ENCODE measurements around the gene FAM13A. TPM values are rescaled to one million over a fixed set of nuclear protein-coding genes. Genes with fewer than 3 reads are reported as not detected.
A peak's percentile ranks its signal among the peaks of the same experiment; 100 is the strongest.

Gene FAM13A
- total RNA-seq, 1 experiment from 2014 or later, result 15.1 TPM

DNA sequence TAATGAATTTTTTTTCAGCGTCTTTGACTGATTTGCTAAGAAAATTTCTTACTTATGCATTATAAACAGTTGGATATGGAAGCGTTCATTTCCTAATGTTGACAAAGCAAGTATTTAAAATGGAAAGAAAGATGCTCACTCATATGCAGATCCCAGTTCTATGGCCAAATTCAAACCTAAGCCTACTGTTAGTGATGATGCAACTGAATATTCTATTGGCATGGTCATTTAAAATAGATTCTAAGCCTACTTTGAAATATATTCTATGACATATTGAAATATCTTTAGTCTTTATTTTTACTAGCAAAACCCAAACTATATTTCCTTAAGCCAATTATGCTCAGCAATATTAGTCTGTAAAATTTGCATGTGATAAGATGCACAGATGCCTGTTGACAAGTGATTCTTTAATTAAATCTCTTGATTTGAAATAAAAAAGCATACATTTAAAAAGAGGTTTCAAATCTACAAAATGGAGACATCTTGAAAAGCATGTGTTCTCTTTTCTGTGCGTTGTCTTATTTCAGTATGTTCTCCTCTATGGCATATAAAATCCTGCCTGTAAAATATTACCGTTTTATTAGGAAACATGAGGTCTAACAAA lies 262.8 kb downstream of the FAM13A start:
- in situ Hi-C loops (cut with HindIII; ENCODE audit: low pct_unique_long_range_greater_than_20kb, low sequenced_read_pairs), result no loop called here
- DNase-seq (ENCODE audit: low read depth, low spot score), result no peak

DNA sequence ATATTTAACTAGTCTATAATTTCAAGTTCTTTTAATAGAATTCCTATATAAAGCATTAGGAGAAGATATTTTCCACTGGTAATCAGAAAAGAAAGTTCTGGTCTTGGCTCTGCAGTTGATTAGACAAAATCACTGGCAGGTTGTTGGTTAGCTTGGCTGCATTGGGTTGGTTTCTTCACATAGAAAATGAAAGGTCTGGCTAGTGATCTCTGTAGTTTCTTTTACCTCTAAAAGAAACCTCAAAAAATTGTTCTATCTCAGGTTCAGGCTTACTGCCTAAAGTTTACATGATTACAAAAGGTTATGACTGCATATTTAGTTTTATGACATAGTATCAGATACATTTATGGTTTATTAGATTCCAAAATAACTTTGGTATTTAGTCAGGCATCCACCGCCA lies 263.5 kb downstream of the FAM13A start:
- no peak for DNase-seq (ENCODE audit: low read depth, low spot score)
- in situ Hi-C loops (cut with HindIII; ENCODE audit: low pct_unique_long_range_greater_than_20kb, low sequenced_read_pairs), result no loop called here

DNA sequence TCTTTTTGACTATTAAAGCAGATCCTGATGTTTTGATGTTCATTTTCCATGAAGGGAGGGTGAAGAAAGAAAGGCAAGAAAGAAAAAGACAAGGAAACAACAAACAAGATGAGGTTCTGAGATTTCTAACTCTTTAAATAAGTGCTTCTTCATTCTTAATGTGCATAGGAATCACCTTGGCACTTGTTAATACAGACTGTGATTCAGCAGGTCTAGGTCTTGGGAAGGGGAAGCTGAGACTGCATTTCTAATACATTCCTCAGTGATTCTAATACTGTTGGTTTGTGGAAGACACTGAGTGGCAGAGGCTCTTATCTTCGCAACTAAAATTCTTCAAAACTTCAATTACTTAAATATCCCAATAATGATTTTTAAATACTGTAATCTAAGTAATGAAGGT lies 264.2 kb downstream of the FAM13A start:
- in situ Hi-C loops (cut with HindIII; ENCODE audit: low pct_unique_long_range_greater_than_20kb, low sequenced_read_pairs), result no loop called here
- no peak for DNase-seq (ENCODE audit: low read depth, low spot score)

DNA sequence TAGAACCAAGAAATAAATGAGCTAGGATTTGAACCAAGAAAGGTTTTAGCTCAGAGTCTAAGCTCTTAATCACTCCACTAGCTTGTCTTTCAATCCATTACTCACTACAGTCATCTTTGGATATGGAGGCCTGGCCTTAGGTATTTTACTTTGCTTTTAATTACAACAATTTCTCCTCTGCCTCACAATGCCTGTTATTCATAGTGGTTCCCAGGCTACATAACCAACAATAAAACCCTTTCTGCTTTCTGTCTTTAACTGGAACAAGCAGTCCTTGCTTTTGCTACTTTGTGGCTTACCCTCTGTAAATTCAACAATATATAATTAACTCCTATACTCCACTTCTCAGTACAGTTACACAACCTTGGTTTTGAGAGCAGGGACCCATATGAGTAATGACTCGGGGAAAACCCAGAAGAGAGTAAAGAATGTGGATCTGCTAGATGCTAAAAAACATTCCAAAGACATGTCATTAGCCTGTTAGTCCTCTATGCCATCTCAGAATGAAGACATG lies 264.7 kb downstream of the FAM13A start:
- in situ Hi-C loops (cut with HindIII; ENCODE audit: low pct_unique_long_range_greater_than_20kb, low sequenced_read_pairs), result no loop called here
- DNase-seq (ENCODE audit: low read depth, low spot score), result peak; percentile 93

GRCh38 chr4:88791274-88791673 lies 265.7 kb downstream of the FAM13A start:
- in situ Hi-C loops (cut with HindIII; ENCODE audit: low pct_unique_long_range_greater_than_20kb, low sequenced_read_pairs), result no loop called here
- peak; percentile 30 for DNase-seq (ENCODE audit: low read depth, low spot score)

GRCh38 chr4:88788895-88789294 lies 268.1 kb downstream of the FAM13A start:
- in situ Hi-C loops (cut with HindIII; ENCODE audit: low pct_unique_long_range_greater_than_20kb, low sequenced_read_pairs), result no loop called here
- DNase-seq (ENCODE audit: low read depth, low spot score), result no peak

- in situ Hi-C loops (cut with HindIII; ENCODE audit: low pct_unique_long_range_greater_than_20kb, low sequenced_read_pairs), result no loop called here
- DNase-seq (ENCODE audit: low read depth, low spot score), result no peak
These were observed 268.6 kb downstream of the FAM13A start for GRCh38 chr4:88788424-88788823.

DNA sequence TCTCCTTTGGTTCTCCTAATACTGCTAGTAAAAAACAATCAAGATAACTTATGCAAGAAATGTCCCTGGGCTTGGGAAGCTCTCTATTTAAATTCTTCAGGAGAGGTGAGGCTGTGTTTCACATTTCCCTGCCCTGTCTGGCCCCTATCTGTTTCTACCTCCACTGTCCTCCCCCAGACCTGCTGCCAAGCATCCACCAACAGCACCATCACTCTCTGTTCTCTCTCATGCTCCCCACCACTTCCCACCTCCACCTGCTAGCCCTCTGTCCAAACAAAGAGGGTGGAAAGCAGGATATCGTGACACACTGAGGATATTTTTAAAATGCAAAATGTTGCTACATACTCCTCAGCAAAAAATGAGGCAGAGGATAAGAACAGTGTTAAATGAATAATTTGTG lies 271.0 kb downstream of the FAM13A start:
- in situ Hi-C loops (cut with HindIII; ENCODE audit: low pct_unique_long_range_greater_than_20kb, low sequenced_read_pairs), result no loop called here
- DNase-seq (ENCODE audit: low read depth, low spot score), result no peak

DNA sequence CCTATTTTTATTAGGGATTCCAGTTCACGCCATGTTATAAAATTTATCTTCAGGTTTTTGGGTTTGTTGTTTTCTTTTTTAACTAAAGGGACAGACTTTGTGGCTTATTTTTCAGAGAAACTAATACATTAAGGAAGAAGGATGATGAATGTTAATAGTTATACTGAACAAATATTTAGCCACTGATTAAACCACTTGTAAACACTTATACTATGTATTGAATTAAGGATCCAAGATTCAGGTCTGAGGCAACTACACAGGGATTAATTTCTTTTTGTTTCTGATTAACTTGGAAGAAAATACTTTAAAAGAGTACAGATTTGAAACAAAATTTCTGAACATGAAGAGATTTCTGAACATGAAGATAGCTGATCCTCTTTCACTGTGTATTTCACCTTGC lies 276.6 kb downstream of the FAM13A start:
- DNase-seq (ENCODE audit: low read depth, low spot score), result no peak
- in situ Hi-C loops (cut with HindIII; ENCODE audit: low pct_unique_long_range_greater_than_20kb, low sequenced_read_pairs), result no loop called here

DNA sequence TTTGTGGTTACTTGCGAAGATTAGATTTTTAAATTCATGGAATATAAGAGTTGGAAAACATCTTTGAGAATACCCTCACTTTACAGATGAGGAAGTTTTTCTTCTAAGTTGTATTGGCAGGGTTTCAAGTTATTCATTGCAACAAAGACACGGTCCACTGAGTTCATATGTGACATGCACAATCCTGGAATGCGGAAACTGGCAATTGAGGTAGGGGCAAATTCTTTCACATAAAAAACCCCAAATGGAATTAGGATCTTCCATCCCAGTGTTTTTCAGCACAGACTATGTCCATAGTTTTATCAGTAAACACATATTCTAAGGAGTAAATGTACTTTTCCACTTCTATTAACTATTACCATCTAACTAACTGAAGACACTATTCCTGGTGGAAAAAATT lies 277.6 kb downstream of the FAM13A start:
- DNase-seq (ENCODE audit: low read depth, low spot score), result no peak
- in situ Hi-C loops (cut with HindIII; ENCODE audit: low pct_unique_long_range_greater_than_20kb, low sequenced_read_pairs), result no loop called here

DNA sequence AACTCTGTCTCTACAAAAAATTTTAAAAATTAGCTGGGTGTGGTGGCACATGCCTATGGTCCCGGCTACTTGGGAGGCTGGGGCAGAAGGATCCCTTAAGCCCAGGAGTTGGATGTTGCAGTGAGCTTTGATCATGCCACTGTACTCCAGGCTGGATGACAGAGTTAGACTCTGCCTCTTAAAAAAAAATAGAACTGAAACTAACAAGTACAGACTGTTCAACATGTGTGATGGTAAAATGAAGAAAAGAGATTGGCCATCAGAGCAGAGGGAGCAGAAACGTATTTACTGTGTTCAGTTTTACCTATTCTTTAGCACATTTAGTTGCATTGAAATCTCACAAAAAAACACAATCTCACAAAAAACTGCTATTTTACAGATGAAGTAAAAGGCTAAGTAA lies 281.5 kb downstream of the FAM13A start:
- DNase-seq (ENCODE audit: low read depth, low spot score), result no peak
- in situ Hi-C loops (cut with HindIII; ENCODE audit: low pct_unique_long_range_greater_than_20kb, low sequenced_read_pairs), result no loop called here

GRCh38 chr4:88775026-88775425 lies 282.0 kb downstream of the FAM13A start:
- DNase-seq (ENCODE audit: low read depth, low spot score), result no peak
- in situ Hi-C loops (cut with HindIII; ENCODE audit: low pct_unique_long_range_greater_than_20kb, low sequenced_read_pairs), result no loop called here

- in situ Hi-C loops (cut with HindIII; ENCODE audit: low pct_unique_long_range_greater_than_20kb, low sequenced_read_pairs), result no loop called here
- DNase-seq (ENCODE audit: low read depth, low spot score), result no peak
These were observed 285.0 kb downstream of the FAM13A start for GRCh38 chr4:88771883-88772450.

DNA sequence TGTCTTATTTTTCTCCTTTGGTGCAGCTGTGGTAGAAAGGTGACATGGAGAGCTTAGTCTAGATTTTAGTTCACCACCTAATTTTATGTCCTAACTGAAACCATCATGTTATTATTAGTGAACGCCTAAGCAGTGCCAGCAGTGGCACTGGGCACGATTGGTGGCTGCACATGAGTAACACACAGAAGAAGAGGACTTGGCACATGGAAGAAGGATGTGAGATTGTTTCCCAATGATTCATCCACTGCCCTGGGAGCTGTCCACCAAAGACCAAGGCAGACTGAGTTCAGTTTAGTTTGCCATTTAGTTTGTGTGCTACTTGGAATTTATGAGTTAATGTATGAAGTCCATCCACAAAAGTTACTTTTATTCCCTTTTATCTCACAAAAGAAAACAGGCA lies 291.3 kb downstream of the FAM13A start:
- in situ Hi-C loops (cut with HindIII; ENCODE audit: low pct_unique_long_range_greater_than_20kb, low sequenced_read_pairs), result no loop called here
- DNase-seq (ENCODE audit: low read depth, low spot score), result no peak

GRCh38 chr4:88763075-88763474 lies 293.9 kb downstream of the FAM13A start:
- no peak for DNase-seq (ENCODE audit: low read depth, low spot score)
- in situ Hi-C loops (cut with HindIII; ENCODE audit: low pct_unique_long_range_greater_than_20kb, low sequenced_read_pairs), result no loop called here

- in situ Hi-C loops (cut with HindIII; ENCODE audit: low pct_unique_long_range_greater_than_20kb, low sequenced_read_pairs), result no loop called here
- no peak for DNase-seq (ENCODE audit: low read depth, low spot score)
These were observed 295.0 kb downstream of the FAM13A start for GRCh38 chr4:88761861-88762523.

DNA sequence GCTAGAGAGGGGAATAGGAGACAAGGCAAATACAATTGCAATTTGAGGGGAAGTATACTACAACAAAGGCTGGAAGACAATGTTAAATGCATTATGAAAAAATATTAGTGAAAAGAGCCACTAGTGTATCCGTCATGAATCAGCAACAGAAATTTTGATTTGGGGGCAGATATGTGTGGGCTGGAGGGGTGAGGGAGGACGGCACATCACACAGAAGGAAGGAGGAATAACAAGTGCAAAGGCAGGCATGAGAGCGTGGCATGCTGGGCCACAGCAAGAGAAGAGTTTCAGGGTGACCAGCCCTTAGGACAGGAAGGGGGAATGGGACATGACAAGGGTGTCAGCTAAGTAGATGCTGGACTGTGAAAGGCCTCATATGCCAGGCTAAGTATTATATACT lies 295.6 kb downstream of the FAM13A start:
- no peak for DNase-seq (ENCODE audit: low read depth, low spot score)
- in situ Hi-C loops (cut with HindIII; ENCODE audit: low pct_unique_long_range_greater_than_20kb, low sequenced_read_pairs), result no loop called here

GRCh38 chr4:88759895-88760290 lies 297.1 kb downstream of the FAM13A start:
- no peak for DNase-seq (ENCODE audit: low read depth, low spot score)
- in situ Hi-C loops (cut with HindIII; ENCODE audit: low pct_unique_long_range_greater_than_20kb, low sequenced_read_pairs), result no loop called here
